ENCODE results near the gene TNS3.

DNA sequence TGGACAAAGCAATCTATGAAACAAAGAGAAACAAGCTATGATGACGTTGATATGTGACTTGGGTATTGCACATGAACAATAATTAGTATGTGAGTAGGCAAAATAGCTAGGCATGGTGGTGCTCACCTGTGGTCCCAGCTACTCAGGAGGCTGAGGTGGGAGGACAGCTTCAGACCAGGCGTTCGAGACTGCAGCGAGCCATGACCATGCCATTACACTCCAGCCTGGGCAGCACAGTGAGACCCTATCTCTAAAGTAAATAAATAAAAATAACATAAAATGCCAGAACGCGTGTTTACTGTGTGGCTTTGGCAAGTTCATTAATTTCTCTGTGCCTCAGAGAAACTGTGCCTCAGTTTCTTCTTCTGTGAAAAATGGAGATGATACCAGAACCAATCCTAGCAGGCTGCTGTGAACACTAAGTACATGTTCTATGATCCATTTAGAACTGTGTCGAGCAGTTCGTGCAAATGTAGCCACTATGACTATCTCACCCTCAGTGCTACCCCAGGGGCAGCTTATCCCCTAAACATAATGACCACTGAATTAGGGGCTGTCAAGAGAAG, 9.3 kb upstream of the TNS3 start:
- TF ChIP-seq, protein P1, sequence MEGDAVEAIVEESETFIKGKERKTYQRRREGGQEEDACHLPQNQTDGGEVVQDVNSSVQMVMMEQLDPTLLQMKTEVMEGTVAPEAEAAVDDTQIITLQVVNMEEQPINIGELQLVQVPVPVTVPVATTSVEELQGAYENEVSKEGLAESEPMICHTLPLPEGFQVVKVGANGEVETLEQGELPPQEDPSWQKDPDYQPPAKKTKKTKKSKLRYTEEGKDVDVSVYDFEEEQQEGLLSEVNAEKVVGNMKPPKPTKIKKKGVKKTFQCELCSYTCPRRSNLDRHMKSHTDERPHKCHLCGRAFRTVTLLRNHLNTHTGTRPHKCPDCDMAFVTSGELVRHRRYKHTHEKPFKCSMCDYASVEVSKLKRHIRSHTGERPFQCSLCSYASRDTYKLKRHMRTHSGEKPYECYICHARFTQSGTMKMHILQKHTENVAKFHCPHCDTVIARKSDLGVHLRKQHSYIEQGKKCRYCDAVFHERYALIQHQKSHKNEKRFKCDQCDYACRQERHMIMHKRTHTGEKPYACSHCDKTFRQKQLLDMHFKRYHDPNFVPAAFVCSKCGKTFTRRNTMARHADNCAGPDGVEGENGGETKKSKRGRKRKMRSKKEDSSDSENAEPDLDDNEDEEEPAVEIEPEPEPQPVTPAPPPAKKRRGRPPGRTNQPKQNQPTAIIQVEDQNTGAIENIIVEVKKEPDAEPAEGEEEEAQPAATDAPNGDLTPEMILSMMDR (IDR thresholded peaks at IDR 0.05): no peak
- no peak for TF ChIP-seq EZH2 (IDR thresholded peaks at IDR 0.05; ENCODE audit: borderline replicate concordance, insufficient read depth, low read depth, low read length, poor library complexity, severe bottlenecking)

Data from B cell (primary cell).